Non-pigmented ciliary epithelial cell (primary cell): Measurements from ENCODE around the gene AMBN.
A peak's percentile ranks its signal among the peaks of the same experiment; 100 is the strongest.
"Not testable (repeated sequence)": the region's sequence is repeated elsewhere in the genome, so short reads cannot be mapped to it uniquely, and the experiment has no call there.

Source experiments
- DNase-seq: peaks from one replicate; pipeline ENCODE4 v3.0.0-alpha.2; 2010; ENCODE audit warnings: low read depth

The AMBN gene

GRCh38 chr4:70608324-70608723 is 16.3 kb downstream of the AMBN start:
- no peak for DNase-seq

- no peak for DNase-seq
Observed at GRCh38 chr4:70613306-70614183, 21.5 kb downstream of the AMBN start.

GRCh38 chr4:70614184-70614555 is 22.1 kb downstream of the AMBN start:
- no peak for DNase-seq

GRCh38 chr4:70619288-70619687 is 27.2 kb downstream of the AMBN start:
- no peak for DNase-seq

- DNase-seq: no peak
Observed at GRCh38 chr4:70619778-70620177, 27.7 kb downstream of the AMBN start.

GRCh38 chr4:70623323-70623722 is 31.3 kb downstream of the AMBN start:
- no peak for DNase-seq

GRCh38 chr4:70624226-70624793 is 32.3 kb downstream of the AMBN start:
- no peak for DNase-seq

- DNase-seq: no peak
Observed at GRCh38 chr4:70627620-70628019, 35.6 kb downstream of the AMBN start.

- no peak for DNase-seq
Observed at GRCh38 chr4:70628444-70628843, 36.4 kb downstream of the AMBN start, which contains the start of gene ENAM. ENAM (plus strand) TSS chr4:70628744; CDS start chr4:70629501, 757 bp downstream.

GRCh38 chr4:70629469-70630090 is 37.5 kb downstream of the AMBN start:
- no peak for DNase-seq

GRCh38 chr4:70630162-70630561 is 38.1 kb downstream of the AMBN start:
- DNase-seq: no peak

- peak; percentile 31 for DNase-seq
Observed at GRCh38 chr4:70632028-70632427, 40.0 kb downstream of the AMBN start.

GRCh38 chr4:70634482-70634881 is 42.4 kb downstream of the AMBN start:
- DNase-seq: no peak

- DNase-seq: no peak
Observed at GRCh38 chr4:70637239-70637913, 45.3 kb downstream of the AMBN start.

GRCh38 chr4:70640192-70640591 is 48.1 kb downstream of the AMBN start:
- DNase-seq: no peak

- not testable (repeated sequence) for DNase-seq
Observed at GRCh38 chr4:70650741-70651140, 58.7 kb downstream of the AMBN start.

GRCh38 chr4:70651864-70652506 is 59.9 kb downstream of the AMBN start:
- DNase-seq: no peak

- no peak for DNase-seq
Observed at GRCh38 chr4:70654605-70655011, 62.6 kb downstream of the AMBN start.
